ENCODE measurements around the gene UGT1A9. TPM values are rescaled to one million over a fixed set of nuclear protein-coding genes. Genes with fewer than 3 reads are reported as not detected.

UGT1A9 gene
- total RNA-seq, 1 donor from 2014 or later: not detected

DNA sequence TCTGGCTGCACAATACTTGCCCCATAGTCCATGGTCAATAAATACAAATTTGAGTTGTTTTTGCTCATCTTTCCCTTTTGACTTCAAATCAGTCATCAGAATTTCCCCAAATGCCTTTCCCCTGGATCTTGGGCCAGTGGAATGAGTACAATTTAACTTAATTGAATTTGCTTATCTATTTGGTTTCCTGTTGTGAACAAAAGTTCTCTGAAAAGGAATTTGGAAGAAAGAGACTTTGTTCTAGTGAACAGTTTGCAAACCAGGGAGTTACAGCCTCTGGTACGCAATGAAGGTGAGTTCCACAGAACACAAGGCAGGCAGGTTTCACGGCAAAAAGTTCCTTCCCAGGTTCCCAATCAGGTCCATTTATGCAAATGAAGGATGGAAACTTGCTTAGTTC is 87.2 kb downstream of the UGT1A9 start:
- H3K4me3 Mint-ChIP-seq: no peak overlapping the region
- H3K4me1 Mint-ChIP-seq: peaks cover 5% of the 10 kb centered on the region
- H3K27me3 Mint-ChIP-seq (ENCODE audit: insufficient read depth, low read depth): peaks cover 2% of the 10 kb centered on the region
- Histone ChIP-seq H2AFZ (replicated peaks) (no peak overlapping the region), H3K4me1 (no peaks in the 10 kb centered on the region), H4K20me1 (ENCODE audit: low read depth) (no peaks in the 10 kb centered on the region), H3K79me2 (ENCODE audit: low read depth) (no peaks in the 10 kb centered on the region), H3K27ac (no peak overlapping the region), H3K4me3 (no peak overlapping the region), H3K9ac (no peak overlapping the region), H3F3A (ENCODE audit: low read depth) (no peaks in the 10 kb centered on the region), H3K27me3 (no peaks in the 10 kb centered on the region), H3K4me2 (no peak overlapping the region), H3K9me3 (ENCODE audit: low read depth) (no peaks in the 10 kb centered on the region), H3K36me3 (no peaks in the 10 kb centered on the region)
- TF ChIP-seq EZH2 (IDR thresholded peaks at IDR 0.05) (no peak), EZH2phosphoT487 (IDR thresholded peaks at IDR 0.05) (no peak)
- TF ChIP-seq, protein P1, sequence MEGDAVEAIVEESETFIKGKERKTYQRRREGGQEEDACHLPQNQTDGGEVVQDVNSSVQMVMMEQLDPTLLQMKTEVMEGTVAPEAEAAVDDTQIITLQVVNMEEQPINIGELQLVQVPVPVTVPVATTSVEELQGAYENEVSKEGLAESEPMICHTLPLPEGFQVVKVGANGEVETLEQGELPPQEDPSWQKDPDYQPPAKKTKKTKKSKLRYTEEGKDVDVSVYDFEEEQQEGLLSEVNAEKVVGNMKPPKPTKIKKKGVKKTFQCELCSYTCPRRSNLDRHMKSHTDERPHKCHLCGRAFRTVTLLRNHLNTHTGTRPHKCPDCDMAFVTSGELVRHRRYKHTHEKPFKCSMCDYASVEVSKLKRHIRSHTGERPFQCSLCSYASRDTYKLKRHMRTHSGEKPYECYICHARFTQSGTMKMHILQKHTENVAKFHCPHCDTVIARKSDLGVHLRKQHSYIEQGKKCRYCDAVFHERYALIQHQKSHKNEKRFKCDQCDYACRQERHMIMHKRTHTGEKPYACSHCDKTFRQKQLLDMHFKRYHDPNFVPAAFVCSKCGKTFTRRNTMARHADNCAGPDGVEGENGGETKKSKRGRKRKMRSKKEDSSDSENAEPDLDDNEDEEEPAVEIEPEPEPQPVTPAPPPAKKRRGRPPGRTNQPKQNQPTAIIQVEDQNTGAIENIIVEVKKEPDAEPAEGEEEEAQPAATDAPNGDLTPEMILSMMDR (IDR thresholded peaks at IDR 0.05): no peak
- no peak for DNase-seq (ENCODE audit: low spot score)
- peaks cover 6% of the 10 kb centered on the region for H3K9me3 Mint-ChIP-seq
- no peaks in the 10 kb centered on the region for H3K36me3 Mint-ChIP-seq
- no peak overlapping the region for H3K27ac Mint-ChIP-seq

DNA sequence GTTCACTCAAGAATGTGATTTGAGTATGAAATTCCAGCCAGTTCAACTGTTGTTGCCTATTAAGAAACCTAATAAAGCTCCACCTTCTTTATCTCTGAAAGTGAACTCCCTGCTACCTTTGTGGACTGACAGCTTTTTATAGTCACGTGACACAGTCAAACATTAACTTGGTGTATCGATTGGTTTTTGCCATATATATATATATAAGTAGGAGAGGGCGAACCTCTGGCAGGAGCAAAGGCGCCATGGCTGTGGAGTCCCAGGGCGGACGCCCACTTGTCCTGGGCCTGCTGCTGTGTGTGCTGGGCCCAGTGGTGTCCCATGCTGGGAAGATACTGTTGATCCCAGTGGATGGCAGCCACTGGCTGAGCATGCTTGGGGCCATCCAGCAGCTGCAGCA is 88.3 kb downstream of the UGT1A9 start, which contains the start of gene UGT1A1:
Gene UGT1A1, plus strand, starts transcription at position 228 of the 400 bp plus-strand sequence. Its CDS starts 18 bp downstream, at position 246.
- no peak within 1 kb of the TSS for H2AFZ ChIP-seq (replicated peaks)
- H3K27me3 ChIP-seq: no peaks in the 10 kb centered on the region
- no peak within 1 kb of the TSS for H3K4me3 Mint-ChIP-seq
- no peaks in the 10 kb centered on the region for H3K36me3 ChIP-seq
- H3K9me3 ChIP-seq (ENCODE audit: low read depth): no peaks in the 10 kb centered on the region
- no peaks in the 10 kb centered on the region for H4K20me1 ChIP-seq (ENCODE audit: low read depth)
- H3K79me2 ChIP-seq (ENCODE audit: low read depth): no peaks in the 10 kb centered on the region
- H3K27ac ChIP-seq: no peak within 1 kb of the TSS
- DNase-seq (ENCODE audit: low spot score): no peak
- H3K9me3 Mint-ChIP-seq: peaks cover 2% of the 10 kb centered on the region
- no peaks in the 10 kb centered on the region for H3F3A ChIP-seq (ENCODE audit: low read depth)
- H3K4me3 ChIP-seq: no peak within 1 kb of the TSS
- TF ChIP-seq EZH2 (IDR thresholded peaks at IDR 0.05): no peak
- no peak for TF ChIP-seq EZH2phosphoT487 (IDR thresholded peaks at IDR 0.05)
- TF ChIP-seq, protein P1 (IDR thresholded peaks at IDR 0.05): no peak
- no peaks in the 10 kb centered on the region for H3K36me3 Mint-ChIP-seq
- no peak within 1 kb of the TSS for H3K9ac ChIP-seq
- peaks cover 2% of the 10 kb centered on the region for H3K27me3 Mint-ChIP-seq (ENCODE audit: insufficient read depth, low read depth)
- H3K4me1 Mint-ChIP-seq: peaks cover 5% of the 10 kb centered on the region
- no peak within 1 kb of the TSS for H3K4me2 ChIP-seq
- peak within 1 kb of the TSS; percentile 54 for H3K27ac Mint-ChIP-seq
- no peaks in the 10 kb centered on the region for H3K4me1 ChIP-seq

- DNase-seq (ENCODE audit: low spot score): no peak
- Histone ChIP-seq H2AFZ (replicated peaks) (no peak overlapping the region), H3K9ac (no peak overlapping the region), H3K4me3 (no peak overlapping the region), H3K4me2 (no peak overlapping the region), H3K79me2 (ENCODE audit: low read depth) (no peaks in the 10 kb centered on the region), H3K4me1 (no peaks in the 10 kb centered on the region), H3K27ac (no peak overlapping the region), H4K20me1 (ENCODE audit: low read depth) (no peaks in the 10 kb centered on the region), H3F3A (ENCODE audit: low read depth) (no peaks in the 10 kb centered on the region), H3K9me3 (ENCODE audit: low read depth) (no peaks in the 10 kb centered on the region), H3K27me3 (no peaks in the 10 kb centered on the region), H3K36me3 (no peaks in the 10 kb centered on the region)
- Mint-ChIP-seq H3K9me3 (peaks cover 5% of the 10 kb centered on the region), H3K27ac (no peak overlapping the region), H3K4me1 (peaks cover 5% of the 10 kb centered on the region), H3K27me3 (ENCODE audit: insufficient read depth, low read depth) (peaks cover 2% of the 10 kb centered on the region), H3K4me3 (no peak overlapping the region), H3K36me3 (peaks cover 2% of the 10 kb centered on the region)
- TF ChIP-seq, protein P1 (IDR thresholded peaks at IDR 0.05): no peak
- no peak for TF ChIP-seq EZH2phosphoT487 (IDR thresholded peaks at IDR 0.05)
Observed at GRCh38 chr2:233761040-233761769, 89.5 kb downstream of the UGT1A9 start.
